Putamen (tissue), 1 donor: Measurements from ENCODE around the gene TUBGCP2.
"Not testable (repeated sequence)": the region's sequence is repeated elsewhere in the genome, so short reads cannot be mapped to it uniquely, and the experiment has no call there.

Experiments
- DNase-seq: peaks from one replicate; pipeline ENCODE4 v3.0.0-alpha.2; 2016; ENCODE audit warnings: low spot score

Gene TUBGCP2

GRCh38 chr10:133246236-133246626 is 62.4 kb downstream of the TUBGCP2 start:
- no peak for DNase-seq

DNA sequence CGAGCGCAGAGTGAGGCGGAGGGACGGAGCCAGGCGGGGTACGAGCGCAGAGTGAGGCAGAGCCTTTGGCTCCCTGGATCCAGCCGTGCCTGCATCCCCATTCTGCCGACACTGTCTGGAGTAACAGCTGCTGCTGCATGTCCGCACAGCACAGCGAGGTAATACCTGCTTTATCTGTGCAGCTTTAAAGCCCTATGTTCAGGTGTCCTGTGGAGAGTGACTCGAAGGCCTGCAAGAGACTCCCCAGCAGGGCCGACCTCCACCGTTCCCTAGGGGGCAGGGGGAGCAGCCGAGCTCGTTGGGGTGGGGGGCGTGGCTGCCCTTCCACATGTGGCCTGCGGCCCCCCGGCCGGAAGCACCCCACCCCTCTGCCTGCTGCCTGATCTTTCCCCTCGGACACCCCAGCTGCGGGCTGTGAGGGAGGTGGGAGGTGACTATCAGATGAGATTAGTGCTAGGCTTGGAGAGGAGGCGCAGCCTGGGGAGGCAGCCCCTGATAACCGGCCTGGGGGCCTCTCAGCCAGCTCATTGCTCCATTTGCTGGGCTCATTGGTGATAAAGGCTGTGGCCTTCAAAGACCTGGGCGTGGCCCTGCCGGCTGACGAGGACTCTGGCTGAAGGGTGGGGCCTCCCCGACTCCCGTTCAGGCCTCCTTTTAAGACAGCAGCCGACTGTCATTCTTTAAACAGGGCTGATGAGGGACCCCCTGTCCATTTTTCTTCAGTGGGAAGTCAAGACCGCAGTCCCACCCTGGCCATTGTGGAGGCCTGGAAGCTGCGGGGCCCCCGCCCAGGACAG is 63.0 kb downstream of the TUBGCP2 start:
- DNase-seq: no peak

DNA sequence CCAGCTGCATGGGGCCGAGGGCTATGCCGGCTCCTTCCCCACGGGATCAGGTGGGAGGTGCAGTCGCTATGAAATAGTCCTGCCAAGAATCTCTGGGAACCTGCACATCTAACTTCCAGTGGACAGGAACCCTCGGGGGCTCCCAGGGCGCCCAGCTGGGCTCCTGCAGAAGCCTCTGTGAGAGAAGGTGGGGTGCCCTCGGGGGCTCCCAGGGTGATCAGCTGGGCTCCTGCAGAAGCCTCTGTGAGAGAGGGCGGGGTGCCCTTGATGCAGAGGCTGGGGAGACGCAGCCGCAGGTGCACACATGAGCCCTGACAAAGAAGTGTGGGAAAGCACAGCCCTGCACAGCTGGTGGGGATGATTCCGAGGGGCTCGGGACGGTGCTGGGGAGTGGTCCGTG is 65.1 kb downstream of the TUBGCP2 start:
- no peak for DNase-seq

DNA sequence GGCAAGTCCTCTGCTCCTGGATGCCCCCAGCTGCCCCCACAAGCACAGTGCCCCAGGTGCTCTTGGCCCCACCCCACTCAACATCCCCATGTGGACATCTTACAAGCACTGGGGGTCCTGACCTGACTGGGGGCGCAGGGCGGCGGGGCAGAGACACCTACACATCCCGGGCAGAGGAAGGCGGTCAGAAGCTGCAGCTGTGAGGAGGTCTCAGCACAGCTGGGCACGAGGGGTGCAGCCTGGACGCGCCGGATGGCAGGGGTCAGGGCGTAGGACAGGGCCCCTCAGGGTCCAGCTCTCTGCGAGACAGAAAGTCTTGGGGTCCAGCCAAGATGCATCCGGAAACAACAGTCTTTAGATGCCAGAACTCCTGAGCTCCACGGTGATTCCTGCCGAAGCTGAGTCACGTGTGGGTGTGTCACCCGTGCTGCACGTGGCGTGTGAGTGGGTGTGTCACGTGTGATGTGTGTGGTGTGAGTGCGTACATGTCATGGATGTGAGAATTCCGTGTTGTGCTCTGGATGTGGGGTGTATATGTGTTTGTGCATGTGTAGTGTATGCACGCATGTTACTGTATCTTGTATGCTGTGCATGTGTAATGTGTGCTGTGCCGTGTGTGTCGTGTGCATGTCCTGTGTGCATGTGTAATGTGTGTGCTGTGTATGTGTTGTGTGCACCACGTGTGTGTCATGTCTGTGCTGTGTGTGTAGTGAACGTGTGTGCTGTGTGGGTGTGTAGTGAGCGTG is 65.9 kb downstream of the TUBGCP2 start:
- no peak for DNase-seq

- no peak for DNase-seq
Measured at GRCh38 chr10:133241501-133242205, 67.0 kb downstream of the TUBGCP2 start.

DNA sequence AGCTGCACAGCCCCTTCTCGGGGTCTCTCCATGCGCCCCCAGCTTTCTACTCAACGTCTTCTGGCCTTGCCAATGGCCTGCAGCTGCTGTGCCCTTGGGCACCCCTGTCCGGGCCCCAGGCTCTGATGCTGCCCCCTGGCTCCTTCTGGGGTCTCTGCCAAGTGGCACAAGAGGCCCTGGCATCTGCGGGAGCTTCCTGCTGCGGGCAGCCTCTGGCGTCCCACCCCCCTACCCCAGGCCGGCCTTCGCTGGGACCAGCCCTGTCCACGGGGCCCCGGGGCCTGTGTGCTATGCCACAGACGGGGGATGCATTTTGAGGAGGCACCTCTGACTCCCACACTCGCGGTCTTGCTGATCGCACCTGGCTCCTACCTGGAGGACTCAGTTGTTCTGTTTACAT is 68.7 kb downstream of the TUBGCP2 start:
- no peak for DNase-seq

- no peak for DNase-seq
Measured at GRCh38 chr10:133238466-133238804, 70.2 kb downstream of the TUBGCP2 start.

- no peak for DNase-seq
Measured at GRCh38 chr10:133237588-133238465, 70.8 kb downstream of the TUBGCP2 start, which contains the start of gene VENTX. Gene VENTX (plus strand): TSS chr10:133237855. CDS start chr10:133237915, 60 bp downstream.

- no peak for DNase-seq
Measured at GRCh38 chr10:133237241-133237587, 71.5 kb downstream of the TUBGCP2 start.

- DNase-seq: no peak
Measured at GRCh38 chr10:133236401-133237240, 72.1 kb downstream of the TUBGCP2 start.

DNA sequence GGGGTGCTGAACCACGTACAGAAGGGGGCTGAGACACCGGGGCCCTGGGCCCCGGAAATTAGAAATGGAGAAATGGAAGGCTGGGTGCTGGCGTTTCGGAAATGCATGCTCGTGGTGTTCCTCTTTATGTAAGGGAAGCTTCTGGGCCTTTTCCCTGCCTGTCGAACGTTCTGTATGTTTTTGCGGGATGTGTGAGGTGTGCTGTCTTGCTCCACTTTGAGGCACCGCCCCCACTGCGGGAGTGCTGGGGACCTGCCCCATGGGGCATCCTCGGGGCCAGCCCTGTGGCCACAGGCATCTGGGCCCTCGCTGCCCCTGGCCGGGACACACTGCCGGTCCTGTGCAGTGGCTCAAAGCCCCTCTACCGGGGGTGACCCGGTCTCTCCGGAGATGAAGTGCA is 72.7 kb downstream of the TUBGCP2 start:
- no peak for DNase-seq

DNA sequence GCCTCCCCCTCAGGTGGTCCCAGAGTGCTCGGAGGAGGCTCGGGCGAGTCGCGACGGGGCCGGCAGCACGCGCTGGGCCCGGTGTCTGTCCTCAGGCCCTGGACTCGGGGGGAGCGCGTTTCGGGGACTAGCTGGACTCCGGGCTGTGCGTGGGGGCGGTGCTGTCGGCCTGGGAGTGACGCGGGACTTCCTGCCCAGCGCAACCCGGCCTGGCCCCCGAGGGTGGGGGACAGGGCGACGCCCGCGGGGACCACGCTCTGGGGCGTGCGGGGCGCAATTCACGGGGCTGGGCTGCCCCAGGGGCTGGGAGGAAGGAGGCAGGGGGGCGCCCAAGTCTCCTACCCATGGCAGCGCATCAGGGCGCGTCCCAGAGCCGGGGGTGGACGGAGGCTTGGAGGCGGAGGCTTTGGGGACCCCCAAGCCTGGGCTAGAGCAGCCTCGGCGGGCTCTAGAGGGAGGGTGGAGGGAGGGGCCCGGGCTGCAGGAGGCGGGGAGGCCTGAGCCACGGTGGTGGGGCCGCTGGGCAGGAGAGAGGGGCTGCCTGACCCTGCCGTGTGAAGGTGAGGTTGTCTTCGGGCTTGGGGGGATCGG is 73.3 kb downstream of the TUBGCP2 start:
- no peak for DNase-seq

DNA sequence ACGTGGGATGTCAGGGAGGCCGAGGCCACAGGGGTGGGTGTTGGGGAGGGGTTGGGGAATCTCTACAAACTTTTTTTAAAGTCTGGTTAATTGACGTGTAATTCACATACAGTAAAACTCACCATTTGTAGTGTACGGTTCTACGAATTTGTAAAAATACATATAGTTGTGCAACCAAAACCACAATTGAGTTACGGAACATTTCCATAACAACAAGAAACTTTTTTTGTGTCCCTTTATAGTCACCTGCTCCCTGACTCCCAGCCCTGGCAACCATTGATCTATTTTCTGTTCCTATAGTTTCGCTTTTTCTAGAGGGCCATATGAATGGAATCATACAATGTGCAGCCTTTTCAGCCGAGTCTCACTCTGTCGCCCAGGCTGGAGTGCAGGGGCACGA is 73.9 kb downstream of the TUBGCP2 start:
- DNase-seq: not testable (repeated sequence)

DNA sequence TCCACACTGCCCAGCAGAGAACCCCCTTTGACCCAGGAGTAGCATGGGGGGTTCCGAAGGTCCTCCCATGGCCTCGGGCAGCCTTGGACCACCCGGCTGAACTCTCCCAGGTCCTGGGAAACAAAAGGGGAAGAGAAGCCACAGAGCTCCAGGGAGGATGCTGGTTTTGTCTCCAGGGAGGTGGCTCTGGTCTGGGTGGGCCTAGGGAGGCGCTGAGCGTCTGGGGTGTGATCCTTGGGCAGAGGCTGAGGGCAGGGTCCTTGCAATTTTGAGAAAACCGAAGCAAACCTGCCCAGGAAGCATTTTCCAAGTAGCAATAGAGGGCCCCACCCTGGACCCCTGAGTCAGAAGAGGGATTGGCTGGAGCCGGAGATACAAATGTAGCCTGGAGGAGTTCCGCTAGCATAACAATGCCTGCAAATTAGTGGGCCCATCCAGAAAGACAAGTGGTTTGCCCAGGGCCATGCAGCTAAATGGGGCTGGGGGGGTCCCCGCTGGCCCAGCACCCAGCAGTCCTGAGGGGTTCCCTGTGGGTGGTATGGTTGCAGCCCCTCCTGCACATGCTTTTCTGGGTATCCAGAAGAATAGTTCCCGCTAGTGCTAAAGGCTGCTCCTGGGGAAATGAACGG is 76.6 kb downstream of the TUBGCP2 start:
- no peak for DNase-seq

GRCh38 chr10:133231244-133231945 is 77.3 kb downstream of the TUBGCP2 start:
- DNase-seq: no peak

DNA sequence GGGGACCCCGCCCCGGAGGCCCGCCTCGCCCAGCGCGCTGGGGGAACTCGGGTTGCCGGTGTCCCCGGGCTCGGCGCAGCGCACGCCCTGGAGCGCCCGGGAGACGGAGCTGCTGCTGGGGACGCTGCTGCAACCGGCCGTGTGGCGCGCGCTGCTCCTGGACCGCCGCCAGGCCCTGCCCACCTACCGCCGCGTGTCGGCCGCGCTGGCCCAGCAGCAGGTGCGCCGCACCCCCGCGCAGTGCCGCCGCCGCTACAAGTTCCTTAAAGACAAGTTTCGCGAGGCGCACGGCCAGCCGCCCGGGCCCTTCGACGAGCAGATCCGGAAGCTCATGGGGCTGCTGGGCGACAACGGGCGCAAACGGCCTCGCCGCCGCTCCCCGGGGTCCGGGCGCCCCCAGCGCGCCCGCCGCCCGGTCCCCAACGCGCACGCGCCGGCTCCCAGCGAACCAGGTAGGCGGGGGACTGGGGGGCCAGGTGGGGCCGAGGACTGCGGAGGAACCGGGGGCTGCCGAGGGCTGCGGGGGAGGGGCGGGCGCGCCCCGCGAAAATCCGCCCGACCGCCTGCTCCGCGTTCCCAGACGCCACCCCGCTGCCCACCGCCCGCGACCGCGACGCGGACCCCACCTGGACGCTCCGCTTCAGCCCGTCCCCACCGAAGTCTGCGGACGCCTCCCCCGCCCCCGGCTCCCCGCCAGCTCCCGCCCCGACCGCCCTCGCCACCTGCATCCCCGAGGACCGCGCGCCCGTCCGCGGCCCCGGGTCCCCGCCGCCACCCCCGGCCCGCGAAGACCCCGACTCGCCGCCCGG is 78.1 kb downstream of the TUBGCP2 start:
- DNase-seq: no peak

- no peak for DNase-seq
Measured at GRCh38 chr10:133230044-133230361, 78.7 kb downstream of the TUBGCP2 start, which contains the start of gene UTF1. Gene UTF1 (plus strand): TSS chr10:133230217. CDS start chr10:133230289, 72 bp downstream.

DNA sequence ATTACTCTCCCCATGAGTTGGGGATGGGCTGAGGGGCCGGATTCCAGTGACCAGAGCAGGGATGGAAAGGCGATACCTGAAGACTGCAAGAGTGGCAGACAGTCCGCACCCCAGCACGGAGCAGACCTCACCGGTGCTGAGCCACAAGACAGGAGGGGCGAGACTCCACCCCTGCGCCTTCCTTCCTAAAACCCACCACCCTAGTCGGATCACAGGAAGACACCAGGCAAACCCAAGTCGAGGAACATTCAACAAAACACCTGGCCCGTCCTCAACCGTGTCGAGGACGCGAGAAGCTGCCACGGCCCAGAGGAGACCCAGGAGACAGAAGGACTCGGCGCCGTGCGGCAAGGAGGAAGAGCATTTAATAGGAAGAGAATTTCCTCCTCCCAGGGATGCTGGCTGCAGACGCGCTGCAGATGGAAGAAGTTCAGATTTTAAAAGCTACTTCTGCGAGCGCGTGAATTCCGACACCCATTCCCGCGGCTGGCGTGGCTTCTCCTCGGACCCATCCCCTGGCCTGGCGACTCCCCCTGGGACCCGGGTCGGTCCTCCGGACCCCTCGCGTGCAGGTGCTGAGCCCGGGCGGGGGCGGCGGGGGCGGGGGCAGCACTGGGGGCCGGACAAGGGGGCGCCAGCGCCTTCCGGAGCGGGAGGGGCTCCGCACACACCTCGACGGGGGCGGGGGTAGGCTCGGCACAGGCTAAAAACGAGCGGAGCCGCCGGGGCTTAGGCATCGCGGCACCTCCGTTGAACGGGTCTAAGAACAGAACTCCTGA is 79.2 kb downstream of the TUBGCP2 start:
- no peak for DNase-seq
